Osteoblast (primary cell): Measurements from ENCODE around the gene RNF41. TPM values are rescaled to one million over a fixed set of nuclear protein-coding genes. Genes with fewer than 3 reads are reported as not detected.

Experiments used
- DNase-seq: peaks from one replicate; pipeline ENCODE4 v3.0.0; 2011; ENCODE audit warnings: low spot score, mixed read lengths; ENCODE audit not compliant: insufficient read length; ENCODE audit errors: missing footprints
- H2AFZ ChIP-seq: 2 replicates; pipeline ENCODE4 v1.6.0; 2011; ENCODE audit warnings: mild to moderate bottlenecking, low read length
- H3K27ac ChIP-seq: 2 replicates; pipeline ENCODE4 v1.5.1; 2011; ENCODE audit warnings: mild to moderate bottlenecking, low read depth, low read length, moderate library complexity
- H3K27me3 ChIP-seq: 2 replicates; pipeline ENCODE4 v1.6.0; 2012; ENCODE audit warnings: mild to moderate bottlenecking, control low read depth, inconsistent platforms, low read length, moderate library complexity; ENCODE audit not compliant: insufficient read depth
- H3K36me3 ChIP-seq: 2 replicates; pipeline ENCODE4 v1.5.1; 2011; ENCODE audit warnings: mild to moderate bottlenecking, low read length, control low read depth, moderate library complexity; ENCODE audit not compliant: insufficient read depth
- H3K4me1 ChIP-seq: 2 replicates; pipeline ENCODE4 v1.5.1; 2011; ENCODE audit warnings: mild to moderate bottlenecking, low read length, control low read depth, moderate library complexity; ENCODE audit not compliant: insufficient read depth
- H3K4me2 ChIP-seq: 2 replicates; pipeline ENCODE4 v1.6.0; 2011; ENCODE audit warnings: mild to moderate bottlenecking, low read length; ENCODE audit not compliant: insufficient read depth
- H3K4me3 ChIP-seq: fragments of 200-600 bp; sonication (generic); 3 replicates; pipeline ENCODE4 v1.5.1; 2012; ENCODE audit warnings: mild to moderate bottlenecking, low read length, inconsistent platforms; ENCODE audit not compliant: insufficient read depth
- H3K79me2 ChIP-seq: 2 replicates; pipeline ENCODE4 v1.6.0; 2012; ENCODE audit warnings: mild to moderate bottlenecking, low read length, control low read depth, inconsistent platforms; ENCODE audit not compliant: insufficient read depth
- H3K9me3 ChIP-seq: 2 replicates; pipeline ENCODE4 v1.5.1; 2011; ENCODE audit warnings: low read depth, low read length, control low read depth
- H4K20me1 ChIP-seq: 2 replicates; pipeline ENCODE4 v1.6.0; 2012; ENCODE audit warnings: mild to moderate bottlenecking, low read length, control low read depth; ENCODE audit not compliant: insufficient read depth
- total RNA-seq: library from RNA; depleted of rRNA; stranded (reverse); fragments of >200 nt; gene quantifications from 2 replicates; pipeline ENCODE4 v1.2.3, GENCODE V29; 2012
- TF ChIP-seq, protein P1 (sequence below): IDR thresholded peaks from 2 replicates; pipeline ENCODE4 v1.5.1; 2011; ENCODE audit warnings: mild to moderate bottlenecking, low read depth, low read length, moderate library complexity; ENCODE audit errors: extremely low read depth

Gene RNF41
- total RNA-seq, 1 donor: 159 TPM

DNA sequence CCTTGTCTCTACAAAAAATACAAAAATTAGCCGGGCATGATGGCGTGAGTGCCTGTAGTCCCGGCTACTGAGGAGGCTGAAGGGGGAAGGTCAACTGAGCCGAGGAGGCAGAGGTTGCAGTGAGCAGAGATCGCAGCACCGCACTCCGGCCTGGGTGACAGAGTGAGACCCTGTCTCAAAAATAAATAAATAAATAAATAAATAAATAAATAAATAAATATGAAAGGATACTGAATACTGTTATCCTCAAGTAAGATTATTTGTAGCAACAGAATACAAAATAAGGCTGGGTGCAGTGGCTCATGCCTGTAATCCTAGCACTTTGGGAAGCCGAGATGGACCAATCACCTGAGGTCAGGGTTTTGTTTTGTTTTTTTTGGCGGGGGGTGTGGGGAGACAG is 1.9 kb downstream of the RNF41 start:
- Histone ChIP-seq H4K20me1 (peaks cover 19% of the 10 kb centered on the region), H3K9me3 (no peaks in the 10 kb centered on the region), H3K27ac (no peak overlapping the region), H2AFZ (no peak overlapping the region), H3K4me2 (no peak overlapping the region), H3K36me3 (peaks cover 20% of the 10 kb centered on the region), H3K4me1 (peaks cover 26% of the 10 kb centered on the region), H3K79me2 (peaks cover 53% of the 10 kb centered on the region), H3K27me3 (no peaks in the 10 kb centered on the region), H3K4me3 (no peak overlapping the region)
- TF ChIP-seq, protein P1, sequence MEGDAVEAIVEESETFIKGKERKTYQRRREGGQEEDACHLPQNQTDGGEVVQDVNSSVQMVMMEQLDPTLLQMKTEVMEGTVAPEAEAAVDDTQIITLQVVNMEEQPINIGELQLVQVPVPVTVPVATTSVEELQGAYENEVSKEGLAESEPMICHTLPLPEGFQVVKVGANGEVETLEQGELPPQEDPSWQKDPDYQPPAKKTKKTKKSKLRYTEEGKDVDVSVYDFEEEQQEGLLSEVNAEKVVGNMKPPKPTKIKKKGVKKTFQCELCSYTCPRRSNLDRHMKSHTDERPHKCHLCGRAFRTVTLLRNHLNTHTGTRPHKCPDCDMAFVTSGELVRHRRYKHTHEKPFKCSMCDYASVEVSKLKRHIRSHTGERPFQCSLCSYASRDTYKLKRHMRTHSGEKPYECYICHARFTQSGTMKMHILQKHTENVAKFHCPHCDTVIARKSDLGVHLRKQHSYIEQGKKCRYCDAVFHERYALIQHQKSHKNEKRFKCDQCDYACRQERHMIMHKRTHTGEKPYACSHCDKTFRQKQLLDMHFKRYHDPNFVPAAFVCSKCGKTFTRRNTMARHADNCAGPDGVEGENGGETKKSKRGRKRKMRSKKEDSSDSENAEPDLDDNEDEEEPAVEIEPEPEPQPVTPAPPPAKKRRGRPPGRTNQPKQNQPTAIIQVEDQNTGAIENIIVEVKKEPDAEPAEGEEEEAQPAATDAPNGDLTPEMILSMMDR: no peak
- no peak for DNase-seq

- no peak overlapping the region for H3K4me2 ChIP-seq
- no peak overlapping the region for H3K4me3 ChIP-seq
- H2AFZ ChIP-seq: no peak overlapping the region
- H3K79me2 ChIP-seq: peaks cover 61% of the 10 kb centered on the region
- H3K9me3 ChIP-seq: no peaks in the 10 kb centered on the region
- H3K36me3 ChIP-seq: peaks cover 52% of the 10 kb centered on the region
- H4K20me1 ChIP-seq: peaks cover 19% of the 10 kb centered on the region
- TF ChIP-seq, protein P1: no peak
- H3K4me1 ChIP-seq: peaks cover 7% of the 10 kb centered on the region
- H3K27me3 ChIP-seq: no peaks in the 10 kb centered on the region
- no peak overlapping the region for H3K27ac ChIP-seq
- DNase-seq: peak; percentile 36
Observed at GRCh38 chr12:56216461-56216860, 5.3 kb downstream of the RNF41 start.

DNA sequence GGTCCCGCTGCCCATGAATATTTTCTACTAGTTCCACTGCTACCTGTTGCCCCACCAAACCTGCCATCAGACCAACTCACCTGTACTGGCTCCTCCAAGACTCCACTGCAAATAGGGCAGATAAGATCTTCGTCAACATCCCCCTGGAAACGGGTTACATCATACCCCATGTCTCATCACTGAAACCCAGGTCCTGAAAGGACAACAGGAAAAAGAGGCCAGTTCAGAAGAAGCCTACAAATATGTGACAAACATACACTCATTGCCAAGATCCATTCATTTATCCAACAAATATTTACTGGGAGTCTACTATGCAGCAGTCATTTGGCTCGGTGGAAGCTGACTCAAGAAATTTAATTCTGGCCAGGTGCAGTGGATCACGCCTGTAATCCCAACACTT is 7.8 kb downstream of the RNF41 start:
- Histone ChIP-seq H3K79me2 (peaks cover 45% of the 10 kb centered on the region), H4K20me1 (peaks cover 23% of the 10 kb centered on the region)

GRCh38 chr12:56212361-56212760 is 9.4 kb downstream of the RNF41 start:
- no peak overlapping the region for H3K4me2 ChIP-seq
- H3K36me3 ChIP-seq: peaks cover 76% of the 10 kb centered on the region
- no peak overlapping the region for H3K4me3 ChIP-seq
- H3K27ac ChIP-seq: no peak overlapping the region
- peaks cover 2% of the 10 kb centered on the region for H3K4me1 ChIP-seq
- H3K27me3 ChIP-seq: no peaks in the 10 kb centered on the region
- H2AFZ ChIP-seq: no peak overlapping the region
- peaks cover 33% of the 10 kb centered on the region for H3K79me2 ChIP-seq
- no peaks in the 10 kb centered on the region for H3K9me3 ChIP-seq
- H4K20me1 ChIP-seq: peaks cover 20% of the 10 kb centered on the region
- peak; percentile 11 for DNase-seq
- TF ChIP-seq, protein P1: no peak

More for the DNA sequence above, 7.8 kb downstream of the RNF41 start:
- peaks cover 68% of the 10 kb centered on the region for H3K36me3 ChIP-seq
- H3K9me3 ChIP-seq: no peaks in the 10 kb centered on the region
- H3K4me2 ChIP-seq: no peak overlapping the region
- no peaks in the 10 kb centered on the region for H3K4me1 ChIP-seq
- no peak for DNase-seq
- H3K4me3 ChIP-seq: no peak overlapping the region
- TF ChIP-seq, protein P1: no peak
- no peak overlapping the region for H2AFZ ChIP-seq
- H3K27ac ChIP-seq: no peak overlapping the region
- no peaks in the 10 kb centered on the region for H3K27me3 ChIP-seq
